ENCODE results near the gene COL1A1.

Gene COL1A1

GRCh38 chr17:50139185-50139783 is 62.1 kb downstream of the COL1A1 start:
- Histone ChIP-seq H3K4me3 (no peak overlapping the region), H3K9ac (ENCODE audit: insufficient read length) (no peak overlapping the region), H3K9me3 (ENCODE audit: low read depth, low read length) (no peaks in the 10 kb centered on the region), H3K27ac (no peak overlapping the region), H3K36me3 (ENCODE audit: insufficient read depth, low read length) (peaks cover 83% of the 10 kb centered on the region)
- DNase-seq (ENCODE audit: low read depth, low spot score) = no peak
- TF ChIP-seq EZH2 (IDR thresholded peaks at IDR 0.05) (no peak), POLR2AphosphoS5 (IDR thresholded peaks at IDR 0.05; ENCODE audit: borderline replicate concordance, low read depth, low read length) (no peak), FOXP2 (optimal IDR thresholded peaks at IDR 0.05; ENCODE audit: control extremely low read depth, extremely low read length, insufficient read depth) (no peak)

- Histone ChIP-seq H3K27ac (no peak overlapping the region), H3K36me3 (ENCODE audit: insufficient read depth, low read length) (peaks cover 62% of the 10 kb centered on the region), H3K9ac (ENCODE audit: insufficient read length) (no peak overlapping the region), H3K4me3 (no peak overlapping the region), H3K9me3 (ENCODE audit: low read depth, low read length) (no peaks in the 10 kb centered on the region)
- no peak for DNase-seq (ENCODE audit: low read depth, low spot score)
- TF ChIP-seq FOXP2 (optimal IDR thresholded peaks at IDR 0.05; ENCODE audit: control extremely low read depth, extremely low read length, insufficient read depth) (no peak), POLR2AphosphoS5 (IDR thresholded peaks at IDR 0.05; ENCODE audit: borderline replicate concordance, low read depth, low read length) (no peak), EZH2 (IDR thresholded peaks at IDR 0.05) (no peak)
Measured at GRCh38 chr17:50137042-50137441, 64.4 kb downstream of the COL1A1 start.

GRCh38 chr17:50136096-50136687 is 65.2 kb downstream of the COL1A1 start:
- Histone ChIP-seq H3K9me3 (ENCODE audit: low read depth, low read length) (no peaks in the 10 kb centered on the region), H3K4me3 (no peak overlapping the region), H3K9ac (ENCODE audit: insufficient read length) (no peak overlapping the region), H3K36me3 (ENCODE audit: insufficient read depth, low read length) (peaks cover 54% of the 10 kb centered on the region), H3K27ac (no peak overlapping the region)
- TF ChIP-seq POLR2AphosphoS5 (IDR thresholded peaks at IDR 0.05; ENCODE audit: borderline replicate concordance, low read depth, low read length) (no peak), FOXP2 (optimal IDR thresholded peaks at IDR 0.05; ENCODE audit: control extremely low read depth, extremely low read length, insufficient read depth) (no peak), EZH2 (IDR thresholded peaks at IDR 0.05) (no peak)
- DNase-seq (ENCODE audit: low read depth, low spot score) = no peak

GRCh38 chr17:50135316-50136095 is 65.9 kb downstream of the COL1A1 start:
- no peak for DNase-seq (ENCODE audit: low read depth, low spot score)
- no peak overlapping the region for H3K27ac ChIP-seq
- TF ChIP-seq FOXP2 (optimal IDR thresholded peaks at IDR 0.05; ENCODE audit: control extremely low read depth, extremely low read length, insufficient read depth) (no peak), EZH2 (IDR thresholded peaks at IDR 0.05) (no peak), POLR2AphosphoS5 (IDR thresholded peaks at IDR 0.05; ENCODE audit: borderline replicate concordance, low read depth, low read length) (no peak)
- no peaks in the 10 kb centered on the region for H3K9me3 ChIP-seq (ENCODE audit: low read depth, low read length)
- H3K9ac ChIP-seq (ENCODE audit: insufficient read length) = no peak overlapping the region
- peaks cover 47% of the 10 kb centered on the region for H3K36me3 ChIP-seq (ENCODE audit: insufficient read depth, low read length)
- no peak overlapping the region for H3K4me3 ChIP-seq

- H3K9ac ChIP-seq (ENCODE audit: insufficient read length) = no peak overlapping the region
- H3K4me3 ChIP-seq = no peak overlapping the region
- TF ChIP-seq POLR2AphosphoS5 (IDR thresholded peaks at IDR 0.05; ENCODE audit: borderline replicate concordance, low read depth, low read length) = no peak
- peaks cover 38% of the 10 kb centered on the region for H3K36me3 ChIP-seq (ENCODE audit: insufficient read depth, low read length)
- H3K9me3 ChIP-seq (ENCODE audit: low read depth, low read length) = no peaks in the 10 kb centered on the region
- no peak for DNase-seq (ENCODE audit: low read depth, low spot score)
- H3K27ac ChIP-seq = no peak overlapping the region
Measured at GRCh38 chr17:50134206-50135110, 67.0 kb downstream of the COL1A1 start.

GRCh38 chr17:50133769-50134099 is 67.7 kb downstream of the COL1A1 start:
- Histone ChIP-seq H3K9me3 (ENCODE audit: low read depth, low read length) (no peaks in the 10 kb centered on the region), H3K27ac (no peak overlapping the region), H3K4me3 (no peak overlapping the region), H3K9ac (ENCODE audit: insufficient read length) (no peak overlapping the region), H3K36me3 (ENCODE audit: insufficient read depth, low read length) (peaks cover 30% of the 10 kb centered on the region)
- DNase-seq (ENCODE audit: low read depth, low spot score) = no peak
- TF ChIP-seq FOXP2 (optimal IDR thresholded peaks at IDR 0.05; ENCODE audit: control extremely low read depth, extremely low read length, insufficient read depth) (no peak), EZH2 (IDR thresholded peaks at IDR 0.05) (no peak), POLR2AphosphoS5 (IDR thresholded peaks at IDR 0.05; ENCODE audit: borderline replicate concordance, low read depth, low read length) (no peak)
